MCF 10A (cell line): ENCODE measurements around the gene RSPH9. TPM values are rescaled to one million over a fixed set of nuclear protein-coding genes. Genes with fewer than 3 reads are reported as not detected.

ENCODE experiments used
- BruUV-seq: library from RNA; stranded (reverse); fragments of 400-500 nt; replicated peaks from 2 replicates; lab custom pipeline; 2021; lab: Mats Ljungman, UMichigan
- CTCF ChIA-PET: fragments of 300-600 bp; sonication (Branson Sonifier 250); formaldehyde crosslinking; extraction: SDS; loops from one replicate; lab custom pipeline; 2021; ENCODE audit warnings: antibody characterized with exemption, inconsistent platforms; lab: Yijun Ruan, JAX
- POLR2A ChIA-PET: fragments of 300-600, 350-650 bp; sonication (Branson Sonifier 250); formaldehyde crosslinking; extraction: SDS; loops from one replicate; lab custom pipeline; 2020; ENCODE audit warnings: antibody characterized with exemption, inconsistent platforms; lab: Yijun Ruan, JAX
- DNase-seq: peaks from one replicate; pipeline ENCODE4 v3.0.0-alpha.2; 2018; ENCODE audit not compliant: unreplicated experiment
- H3K27ac Mint-ChIP-seq: one replicate; pipeline ENCODE4 v1.8.0; 2022; ENCODE audit warnings: mild to moderate bottlenecking, low read depth, mixed read lengths; ENCODE audit not compliant: unreplicated experiment
- H3K27me3 Mint-ChIP-seq: one replicate; pipeline ENCODE4 v1.8.0; 2022; ENCODE audit warnings: mixed read lengths; ENCODE audit not compliant: insufficient read depth, unreplicated experiment
- H3K36me3 Mint-ChIP-seq: one replicate; pipeline ENCODE4 v1.8.0; 2022; ENCODE audit warnings: mild to moderate bottlenecking, moderate library complexity, mixed read lengths; ENCODE audit not compliant: insufficient read depth, unreplicated experiment
- H3K4me1 Mint-ChIP-seq: one replicate; pipeline ENCODE4 v1.8.0; 2022; ENCODE audit warnings: mixed read lengths; ENCODE audit not compliant: insufficient read depth, unreplicated experiment
- H3K4me3 Mint-ChIP-seq: one replicate; pipeline ENCODE4 v1.8.0; 2022; ENCODE audit warnings: mild to moderate bottlenecking, moderate library complexity, mixed read lengths; ENCODE audit not compliant: unreplicated experiment
- H3K9me3 Mint-ChIP-seq: one replicate; pipeline ENCODE4 v1.8.0; 2022; ENCODE audit warnings: mixed read lengths; ENCODE audit not compliant: unreplicated experiment
- CTCF ChIP-seq: fragments of 200-600 bp; IDR thresholded peaks from one replicate; pipeline ENCODE4 v1.8.0; 2022; ENCODE audit warnings: antibody characterized with exemption, mild to moderate bottlenecking; ENCODE audit not compliant: unreplicated experiment
- intact Hi-C: fragments of 100-400 bp; cut with micrococcal nuclease; formaldehyde crosslinking; loops from 2 replicates; pipeline ENCODE4 v1.14.1; 2022
- total RNA-seq: library from RNA; stranded (reverse); gene quantifications from 2 replicates; pipeline ENCODE4 v1.2.3, GENCODE V29; 2022

RSPH9 gene
- total RNA-seq, 1 experiment from 2014 or later, result not detected

- Mint-ChIP-seq H3K9me3 (no peaks in the 10 kb centered on the region), H3K36me3 (no peaks in the 10 kb centered on the region), H3K27me3 (peaks cover 21% of the 10 kb centered on the region), H3K4me3 (no peak overlapping the region), H3K27ac (no peak overlapping the region), H3K4me1 (no peaks in the 10 kb centered on the region)
- ChIA-PET CTCF (interaction anchor here (0.6 to 1.3 kb wide), 4 partner anchors 9 to 347 kb away, joined by 3 to 5 read pairs (median 4); partner anchors contain the start of gene VEGFA), POLR2A (interaction anchor here (1.1 kb wide), 1 partner anchor 9 kb away, joined by 4 read pairs; no protein-coding TSS in a partner anchor)
- no peak for TF ChIP-seq CTCF
- DNase-seq, result no peak
- no TSS peak for BruUV-seq
- intact Hi-C loops, result no loop called here
Measured at GRCh38 chr6:43715056-43715788, 70.4 kb downstream of the RSPH9 start.

- Mint-ChIP-seq H3K36me3 (no peaks in the 10 kb centered on the region), H3K4me1 (no peaks in the 10 kb centered on the region), H3K4me3 (no peak overlapping the region), H3K27ac (no peak overlapping the region), H3K9me3 (no peaks in the 10 kb centered on the region), H3K27me3 (peaks cover 28% of the 10 kb centered on the region)
- POLR2A ChIA-PET, result no interaction called here
- BruUV-seq, result no TSS peak
- DNase-seq, result no peak
- CTCF ChIA-PET, result no interaction called here
- intact Hi-C loops, result no loop called here
- TF ChIP-seq CTCF, result no peak
Measured at GRCh38 chr6:43716099-43716498, 71.3 kb downstream of the RSPH9 start.

GRCh38 chr6:43717389-43717788 is 72.6 kb downstream of the RSPH9 start:
- TF ChIP-seq CTCF, result no peak
- no peak for DNase-seq
- Mint-ChIP-seq H3K4me1 (no peaks in the 10 kb centered on the region), H3K27ac (no peak overlapping the region), H3K36me3 (no peaks in the 10 kb centered on the region), H3K27me3 (peaks cover 19% of the 10 kb centered on the region), H3K4me3 (no peak overlapping the region), H3K9me3 (no peaks in the 10 kb centered on the region)
- intact Hi-C loops, result no loop called here
- POLR2A ChIA-PET, result no interaction called here
- CTCF ChIA-PET, result no interaction called here
- no TSS peak for BruUV-seq

- no TSS peak for BruUV-seq
- Mint-ChIP-seq H3K27me3 (peaks cover 15% of the 10 kb centered on the region), H3K9me3 (no peaks in the 10 kb centered on the region), H3K36me3 (no peaks in the 10 kb centered on the region), H3K27ac (no peak overlapping the region), H3K4me3 (no peak overlapping the region), H3K4me1 (no peaks in the 10 kb centered on the region)
- ChIA-PET POLR2A (no interaction called here), CTCF (interaction anchor here (0.6 kb wide), 2 partner anchors 14 to 75 kb away, joined by 3 read pairs; no protein-coding TSS in a partner anchor)
- TF ChIP-seq CTCF, result no peak
- no peak for DNase-seq
- intact Hi-C loops, result no loop called here
Measured at GRCh38 chr6:43717822-43718221, 73.0 kb downstream of the RSPH9 start.
